SK-N-MC (cell line): Measurements from ENCODE around the gene RUNX2.

ENCODE experiments used
- DNase-seq: peaks from one replicate; pipeline ENCODE4 v3.0.0-alpha.2; 2011; ENCODE audit warnings: low read depth, low spot score
- H3K27ac ChIP-seq: fragments of 200-600 bp; sonication (generic); 2 replicates; pipeline ENCODE4 v1.5.1; 2016; ENCODE audit warnings: mixed run types
- H3K36me3 ChIP-seq: fragments of 200-600 bp; sonication (generic); 2 replicates; pipeline ENCODE4 v1.6.1; 2017; ENCODE audit warnings: antibody characterized with exemption, low read length, mixed read lengths; ENCODE audit not compliant: insufficient read depth
- H3K4me3 ChIP-seq: fragments of 200-600 bp; sonication (generic); 2 replicates; pipeline ENCODE4 v1.5.1; 2016
- H3K9ac ChIP-seq: fragments of 200-600 bp; sonication (generic); 2 replicates; pipeline ENCODE4 v1.8.0; 2017; ENCODE audit warnings: mixed run types, mixed read lengths; ENCODE audit not compliant: insufficient read length
- H3K9me3 ChIP-seq: fragments of 200-600 bp; sonication (generic); 2 replicates; pipeline ENCODE4 v1.6.1; 2017; ENCODE audit warnings: low read depth, mild to moderate bottlenecking, antibody characterized with exemption, low read length, moderate library complexity, mixed read lengths
- EZH2 ChIP-seq: fragments of 200-600 bp; sonication (generic); IDR thresholded peaks from one replicate; pipeline ENCODE4 v1.6.1; 2017; ENCODE audit warnings: antibody characterized with exemption
- FOXP2 ChIP-seq: optimal IDR thresholded peaks from 2 replicates; pipeline ENCODE3; 2011; ENCODE audit warnings: mild to moderate bottlenecking, moderate library complexity; ENCODE audit not compliant: insufficient read depth; ENCODE audit errors: extremely low read length, control extremely low read depth
- POLR2AphosphoS5 ChIP-seq: IDR thresholded peaks from 2 replicates; pipeline ENCODE4 v1.6.1; 2012; ENCODE audit warnings: mild to moderate bottlenecking, low read depth, low read length, borderline replicate concordance

Gene RUNX2

GRCh38 chr6:45640811-45641210 is 312.7 kb downstream of the RUNX2 start:
- no peak for DNase-seq

GRCh38 chr6:45642331-45643125 is 314.4 kb downstream of the RUNX2 start:
- Histone ChIP-seq H3K9ac (no peak overlapping the region), H3K27ac (no peak overlapping the region), H3K9me3 (no peaks in the 10 kb centered on the region), H3K36me3 (no peaks in the 10 kb centered on the region), H3K4me3 (no peak overlapping the region)
- TF ChIP-seq EZH2 (no peak), FOXP2 (no peak), POLR2AphosphoS5 (no peak)
- DNase-seq = no peak

More at GRCh38 chr6:45640811-45641210, 312.7 kb downstream of the RUNX2 start:
- Histone ChIP-seq H3K9ac (no peak overlapping the region), H3K4me3 (no peak overlapping the region), H3K9me3 (no peaks in the 10 kb centered on the region; the same call in 1 of the 2 replicates), H3K27ac (no peak overlapping the region), H3K36me3 (no peaks in the 10 kb centered on the region)
- TF ChIP-seq POLR2AphosphoS5 (no peak), EZH2 (no peak), FOXP2 (no peak)

DNA sequence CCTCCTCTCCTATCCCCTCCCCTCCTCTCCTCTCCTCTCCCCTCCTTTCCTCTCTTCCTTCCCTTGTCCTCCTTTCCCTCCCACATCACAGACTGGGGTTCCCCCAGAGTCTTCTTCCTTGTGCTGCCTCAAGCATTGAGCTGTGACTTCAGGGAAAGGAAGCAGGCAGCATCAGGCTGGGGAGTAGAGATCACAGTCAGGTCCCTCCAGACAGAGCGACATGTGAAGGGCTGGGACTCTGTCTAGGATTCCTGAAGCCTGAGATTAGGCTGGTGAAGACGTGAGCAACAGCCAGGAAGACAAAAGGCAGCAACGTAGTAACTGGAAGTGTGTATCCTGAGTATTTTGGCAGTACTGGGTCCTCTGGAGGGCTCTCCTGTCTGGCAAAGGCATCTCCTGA is 315.0 kb downstream of the RUNX2 start:
- TF ChIP-seq POLR2AphosphoS5 = no peak
- no peak for TF ChIP-seq EZH2
- TF ChIP-seq FOXP2 = no peak
- Histone ChIP-seq H3K27ac (no peak overlapping the region), H3K4me3 (no peak overlapping the region), H3K9ac (no peak overlapping the region), H3K9me3 (no peaks in the 10 kb centered on the region), H3K36me3 (no peaks in the 10 kb centered on the region)
- no peak for DNase-seq

DNA sequence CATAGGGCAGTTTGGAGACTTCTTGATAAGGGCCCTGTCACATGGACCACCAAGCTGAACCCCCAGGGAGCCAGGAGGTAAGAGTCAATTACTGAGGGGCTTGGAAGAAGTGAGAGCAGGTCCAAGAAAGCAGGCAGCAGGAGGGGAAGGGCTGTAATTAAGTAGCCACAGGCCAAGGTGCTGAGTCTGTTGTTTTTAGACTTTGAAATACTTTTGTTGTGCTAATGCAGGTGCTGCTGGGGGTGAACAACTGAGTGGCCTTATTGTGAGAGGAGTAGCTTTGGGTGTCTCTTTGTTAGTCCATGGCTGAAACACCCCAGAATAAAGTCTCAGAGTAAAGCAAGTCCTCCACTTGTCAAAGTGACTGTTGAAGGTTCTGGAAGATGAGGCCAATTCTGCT is 316.6 kb downstream of the RUNX2 start:
- no peak for DNase-seq
- Histone ChIP-seq H3K36me3 (no peaks in the 10 kb centered on the region), H3K4me3 (no peak overlapping the region), H3K27ac (no peak overlapping the region), H3K9me3 (no peaks in the 10 kb centered on the region), H3K9ac (no peak overlapping the region)
- no peak for TF ChIP-seq EZH2
- no peak for TF ChIP-seq POLR2AphosphoS5

GRCh38 chr6:45645302-45645701 is 317.2 kb downstream of the RUNX2 start:
- no peak overlapping the region for H3K4me3 ChIP-seq
- no peaks in the 10 kb centered on the region for H3K9me3 ChIP-seq
- no peak overlapping the region for H3K27ac ChIP-seq
- no peak for TF ChIP-seq POLR2AphosphoS5
- TF ChIP-seq FOXP2 = no peak
- no peaks in the 10 kb centered on the region for H3K36me3 ChIP-seq
- DNase-seq = no peak
- H3K9ac ChIP-seq = no peak overlapping the region

DNA sequence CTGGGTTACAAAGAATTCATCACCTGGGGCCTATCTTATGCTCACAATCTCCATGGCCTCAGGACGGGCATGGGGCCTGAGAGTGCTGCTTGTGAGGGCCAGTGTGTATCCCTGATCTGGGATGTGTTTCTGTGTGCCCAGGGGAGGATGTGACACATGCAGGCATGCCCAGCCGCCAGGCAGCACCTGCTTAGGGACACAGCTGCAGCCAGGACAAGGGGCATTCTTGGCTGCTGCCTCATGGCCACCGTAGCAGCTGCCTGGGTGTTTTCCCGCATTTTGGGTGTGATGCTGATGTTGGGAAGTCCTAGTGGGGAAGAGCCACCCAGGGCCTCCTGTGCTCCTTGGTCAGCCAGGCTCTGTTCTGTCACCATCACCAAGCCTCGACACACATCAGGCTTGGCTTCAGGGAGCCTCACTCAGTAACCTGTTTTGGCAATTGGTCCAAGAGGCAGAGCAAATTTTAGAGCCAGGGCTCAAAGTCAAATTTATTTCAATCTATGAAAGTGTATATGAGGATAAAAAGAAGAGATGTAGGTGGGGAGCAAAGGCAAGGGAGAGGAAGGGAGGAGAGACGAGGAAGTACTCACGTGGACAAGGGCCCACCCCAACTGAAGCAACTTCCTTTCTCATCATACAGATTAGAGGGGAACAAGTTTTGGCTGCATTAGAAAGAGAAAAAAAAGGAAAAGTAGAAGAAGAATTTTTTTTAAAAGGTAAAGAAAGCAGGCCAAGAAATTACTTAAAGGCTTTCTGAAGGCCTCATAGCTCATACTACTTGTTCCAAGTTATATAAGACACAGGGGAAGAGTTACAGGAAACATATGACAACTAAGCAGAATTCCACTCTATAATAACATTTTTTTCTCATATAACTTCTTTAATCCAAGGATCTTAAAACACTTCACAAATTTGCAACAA is 319.5 kb downstream of the RUNX2 start:
- no peak overlapping the region for H3K27ac ChIP-seq
- no peak for DNase-seq

GRCh38 chr6:45648262-45648620 is 320.1 kb downstream of the RUNX2 start:
- Histone ChIP-seq H3K36me3 (no peaks in the 10 kb centered on the region), H3K4me3 (no peak overlapping the region), H3K27ac (no peak overlapping the region), H3K9ac (no peak overlapping the region), H3K9me3 (no peaks in the 10 kb centered on the region)
- DNase-seq = no peak
- TF ChIP-seq POLR2AphosphoS5 = no peak
- TF ChIP-seq FOXP2 = no peak
- TF ChIP-seq EZH2 = no peak

More for the DNA sequence above, 319.5 kb downstream of the RUNX2 start:
- TF ChIP-seq FOXP2 (no peak), EZH2 (no peak), POLR2AphosphoS5 (no peak)
- H3K36me3 ChIP-seq = no peaks in the 10 kb centered on the region
- H3K9ac ChIP-seq = no peak overlapping the region
- no peak overlapping the region for H3K4me3 ChIP-seq
- H3K9me3 ChIP-seq = no peaks in the 10 kb centered on the region

GRCh38 chr6:45650524-45651135 is 322.5 kb downstream of the RUNX2 start:
- no peak for TF ChIP-seq POLR2AphosphoS5
- no peak for TF ChIP-seq EZH2
- TF ChIP-seq FOXP2 = no peak
- Histone ChIP-seq H3K4me3 (no peak overlapping the region), H3K36me3 (no peaks in the 10 kb centered on the region), H3K9me3 (no peaks in the 10 kb centered on the region), H3K9ac (no peak overlapping the region), H3K27ac (no peak overlapping the region)
- no peak for DNase-seq
